ENCODE results near the gene NSMCE3.

DNA sequence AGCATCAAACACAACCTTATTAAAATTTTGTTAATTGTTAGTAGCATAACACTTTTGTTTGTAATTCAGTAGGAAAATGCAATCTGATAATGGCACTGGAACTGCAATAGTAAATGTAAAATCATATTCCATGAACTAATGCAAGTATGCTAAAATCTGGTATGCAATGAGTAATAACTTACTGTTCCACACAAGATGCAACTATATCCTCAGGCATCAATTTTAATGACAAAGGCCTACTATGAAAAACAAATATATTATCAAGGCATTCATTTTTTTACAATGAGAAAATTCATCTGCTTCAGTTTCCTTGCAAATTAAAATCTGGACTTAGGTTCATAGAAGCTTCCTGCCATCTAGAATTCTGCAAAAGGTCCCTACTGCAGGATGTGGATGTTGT is 1.4 kb upstream of the NSMCE3 start:
- TF ChIP-seq TAF1 (IDR thresholded peaks at IDR 0.05; ENCODE audit: borderline replicate concordance, insufficient read depth, low read length): no peak
- no peak for TF ChIP-seq POLR2AphosphoS5 (IDR thresholded peaks at IDR 0.05; ENCODE audit: low read depth, low read length)
- no peak for TF ChIP-seq SIN3A (IDR thresholded peaks at IDR 0.05; ENCODE audit: borderline replicate concordance, insufficient read depth, low read length)
- TF ChIP-seq REST (IDR thresholded peaks at IDR 0.05; ENCODE audit: insufficient read depth in 1 of 2, low read depth in 2 of 2, low read length in 2 of 2): no peak
- TF ChIP-seq FOXP2 (optimal IDR thresholded peaks at IDR 0.05; ENCODE audit: borderline replicate concordance, extremely low read depth, extremely low read length, insufficient read depth): no peak
